AG10803 (cell line): ENCODE results near the gene HSD17B8.

ENCODE experiments used
- DNase-seq: peaks from one replicate; pipeline ENCODE4 v3.0.0; 2010; ENCODE audit warnings: low read depth
- H3K4me3 ChIP-seq: 2 replicates; pipeline ENCODE4 v1.5.1; 2011; ENCODE audit warnings: mild to moderate bottlenecking, low read length, control low read depth
- TF ChIP-seq, protein P1 (sequence below): conservative IDR thresholded peaks from 2 replicates; pipeline ENCODE4 v1.5.1; 2011; ENCODE audit warnings: mild to moderate bottlenecking, low read length, control low read depth, inconsistent platforms

Gene HSD17B8

DNA sequence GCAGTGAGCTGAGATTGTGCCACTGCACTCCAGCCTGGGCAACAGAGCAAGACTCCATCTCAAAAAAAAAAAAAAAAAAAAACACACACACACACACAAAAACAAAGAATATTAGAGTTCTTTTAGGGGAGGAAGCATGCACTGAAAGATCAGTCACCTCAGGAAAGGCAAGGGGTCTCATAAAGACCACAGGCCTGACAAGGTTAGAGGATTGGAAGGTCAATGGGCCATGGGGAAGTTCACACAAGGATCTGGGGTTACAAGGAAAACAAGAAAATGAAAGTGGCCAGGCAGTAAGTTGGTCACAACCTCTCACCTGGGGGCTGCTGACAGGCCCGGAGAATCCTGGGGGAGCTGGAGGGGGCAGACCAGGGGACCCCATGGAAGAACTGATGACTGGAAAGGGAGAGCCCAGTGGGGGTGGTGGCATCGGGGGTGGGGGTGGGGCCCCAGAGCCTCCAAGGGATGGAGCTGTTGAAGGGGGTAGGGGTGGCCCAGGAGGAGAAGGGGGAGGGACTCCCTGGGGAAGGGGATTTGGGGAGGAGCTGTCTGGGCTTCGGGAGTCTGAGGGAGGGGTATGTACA is 5.5 kb upstream of the HSD17B8 start:
- peak overlapping the region; percentile 81 for H3K4me3 ChIP-seq
- DNase-seq = no peak
- TF ChIP-seq, protein P1, sequence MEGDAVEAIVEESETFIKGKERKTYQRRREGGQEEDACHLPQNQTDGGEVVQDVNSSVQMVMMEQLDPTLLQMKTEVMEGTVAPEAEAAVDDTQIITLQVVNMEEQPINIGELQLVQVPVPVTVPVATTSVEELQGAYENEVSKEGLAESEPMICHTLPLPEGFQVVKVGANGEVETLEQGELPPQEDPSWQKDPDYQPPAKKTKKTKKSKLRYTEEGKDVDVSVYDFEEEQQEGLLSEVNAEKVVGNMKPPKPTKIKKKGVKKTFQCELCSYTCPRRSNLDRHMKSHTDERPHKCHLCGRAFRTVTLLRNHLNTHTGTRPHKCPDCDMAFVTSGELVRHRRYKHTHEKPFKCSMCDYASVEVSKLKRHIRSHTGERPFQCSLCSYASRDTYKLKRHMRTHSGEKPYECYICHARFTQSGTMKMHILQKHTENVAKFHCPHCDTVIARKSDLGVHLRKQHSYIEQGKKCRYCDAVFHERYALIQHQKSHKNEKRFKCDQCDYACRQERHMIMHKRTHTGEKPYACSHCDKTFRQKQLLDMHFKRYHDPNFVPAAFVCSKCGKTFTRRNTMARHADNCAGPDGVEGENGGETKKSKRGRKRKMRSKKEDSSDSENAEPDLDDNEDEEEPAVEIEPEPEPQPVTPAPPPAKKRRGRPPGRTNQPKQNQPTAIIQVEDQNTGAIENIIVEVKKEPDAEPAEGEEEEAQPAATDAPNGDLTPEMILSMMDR = no peak

DNA sequence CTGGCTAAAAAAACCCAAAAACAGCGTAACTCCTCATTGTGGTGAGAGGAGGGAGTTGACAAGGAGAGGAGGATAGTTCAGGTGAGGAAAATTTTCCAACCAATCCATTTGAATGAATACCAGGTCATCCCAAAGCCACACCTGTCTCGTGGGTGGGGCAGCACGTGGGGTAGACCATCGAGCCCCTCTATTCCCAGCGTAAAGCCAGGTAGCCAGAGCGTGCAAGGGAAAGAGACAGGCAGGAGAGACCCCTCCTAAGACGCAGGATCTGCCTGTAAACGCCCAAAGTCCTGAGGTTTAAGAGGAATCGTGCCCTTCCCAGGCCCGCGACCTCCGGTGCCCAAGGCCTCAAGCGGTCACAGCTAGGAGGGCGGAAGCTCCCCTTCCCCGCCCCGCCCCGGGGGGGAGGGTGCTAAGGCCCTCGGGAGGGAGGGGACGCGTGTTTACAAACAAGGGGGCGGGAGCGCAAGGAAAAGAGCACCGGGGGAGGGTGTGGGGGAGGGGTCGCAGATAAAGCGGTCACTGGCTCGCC is 4.7 kb upstream of the HSD17B8 start:
- TF ChIP-seq, protein P1 = no peak
- DNase-seq = peak; percentile 62
- peak overlapping the region; percentile 81 for H3K4me3 ChIP-seq

DNA sequence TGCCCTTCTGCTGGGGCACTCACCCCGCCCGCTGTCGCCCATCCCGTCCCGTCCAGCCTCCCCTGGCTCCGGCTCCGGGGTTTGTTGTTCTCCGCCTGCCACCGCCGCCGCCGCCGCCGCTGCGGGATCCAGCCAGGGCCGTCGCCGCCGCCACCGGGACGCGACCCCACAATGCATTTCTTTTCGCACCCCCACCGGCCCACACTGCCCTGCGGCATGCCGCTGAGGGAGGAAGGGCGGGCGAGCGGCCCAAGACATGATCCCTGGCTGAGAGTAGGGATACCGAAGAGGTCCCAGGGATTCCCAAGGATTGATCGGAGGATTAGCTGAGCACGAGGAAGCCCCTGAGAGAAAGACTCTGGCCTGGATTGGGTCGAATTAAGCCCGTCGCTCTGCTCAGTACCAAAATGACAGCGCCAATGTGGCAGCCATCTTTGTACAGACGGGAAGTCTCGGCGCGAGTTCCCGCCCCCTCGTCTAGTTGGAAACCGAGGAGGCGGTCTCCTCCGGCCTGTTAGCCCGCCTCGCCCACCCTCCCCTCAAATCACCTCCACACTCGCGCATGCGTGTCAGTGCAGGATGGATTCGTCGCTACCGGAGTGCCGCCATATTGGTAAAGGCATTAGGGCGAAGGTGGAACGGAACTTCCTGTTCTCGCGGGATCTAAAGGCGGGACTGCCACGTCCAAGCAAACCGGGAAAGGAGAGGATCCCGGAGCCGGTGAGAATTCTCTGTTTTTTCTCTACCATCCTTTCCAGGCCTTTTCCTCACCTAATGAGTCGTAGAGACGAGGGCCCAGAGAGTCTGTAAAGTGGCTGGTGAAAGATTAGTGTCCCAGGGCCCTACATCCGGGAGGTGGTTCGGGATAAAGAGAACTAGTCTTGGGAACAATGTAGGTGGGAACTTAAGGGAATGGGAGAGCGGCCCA is 4.0 kb upstream of the HSD17B8 start, which contains the start of the genes RXRB and SLC39A7:
Gene RXRB, minus strand, starts transcription at position 447 of the 928 bp plus-strand sequence. Its CDS starts 189 bp downstream, at position 258.
Gene SLC39A7, plus strand, starts transcription at position 649 of the 928 bp plus-strand sequence. CDS start 379 bp downstream, outside the sequence.
- H3K4me3 ChIP-seq = peak within 1 kb of the TSS; percentile 81
- DNase-seq = peak; percentile 99
- TF ChIP-seq, protein P1 = no peak

DNA sequence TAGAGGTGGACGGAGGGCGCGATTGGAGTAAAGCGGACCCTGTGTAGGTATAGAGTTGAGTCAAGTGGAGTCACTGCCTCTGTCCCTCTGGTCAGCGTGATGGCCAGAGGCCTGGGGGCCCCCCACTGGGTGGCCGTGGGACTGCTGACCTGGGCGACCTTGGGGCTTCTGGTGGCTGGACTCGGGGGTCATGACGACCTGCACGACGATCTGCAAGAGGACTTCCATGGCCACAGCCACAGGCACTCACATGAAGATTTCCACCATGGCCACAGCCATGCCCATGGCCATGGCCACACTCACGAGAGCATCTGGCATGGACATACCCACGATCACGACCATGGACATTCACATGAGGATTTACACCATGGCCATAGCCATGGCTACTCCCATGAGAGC is 3.3 kb upstream of the HSD17B8 start:
- TF ChIP-seq, protein P1 = peak; percentile 9; the same call in 1 of the 2 replicates
- DNase-seq = peak; percentile 14
- peak overlapping the region; percentile 81 for H3K4me3 ChIP-seq

DNA sequence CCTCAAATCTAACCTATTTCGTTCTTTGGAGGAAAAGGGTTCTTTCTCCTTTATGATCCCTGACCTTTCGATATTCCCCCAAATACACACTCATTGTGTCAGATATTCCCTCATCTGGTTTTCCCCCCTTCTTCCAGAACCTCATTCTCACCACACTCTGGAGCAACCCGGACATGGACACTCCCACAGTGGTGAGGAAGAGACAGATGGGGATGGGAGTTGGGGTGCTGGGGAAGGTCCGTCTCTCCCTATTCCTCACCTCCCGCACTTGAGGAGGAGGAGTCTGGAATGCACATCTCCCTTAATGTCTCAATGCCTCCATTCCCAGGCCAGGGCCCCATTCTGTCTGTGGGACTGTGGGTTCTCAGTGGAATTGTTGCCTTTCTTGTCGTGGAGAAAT is 2.5 kb upstream of the HSD17B8 start:
- peak overlapping the region; percentile 81 for H3K4me3 ChIP-seq
- DNase-seq = no peak
- TF ChIP-seq, protein P1 = no peak

DNA sequence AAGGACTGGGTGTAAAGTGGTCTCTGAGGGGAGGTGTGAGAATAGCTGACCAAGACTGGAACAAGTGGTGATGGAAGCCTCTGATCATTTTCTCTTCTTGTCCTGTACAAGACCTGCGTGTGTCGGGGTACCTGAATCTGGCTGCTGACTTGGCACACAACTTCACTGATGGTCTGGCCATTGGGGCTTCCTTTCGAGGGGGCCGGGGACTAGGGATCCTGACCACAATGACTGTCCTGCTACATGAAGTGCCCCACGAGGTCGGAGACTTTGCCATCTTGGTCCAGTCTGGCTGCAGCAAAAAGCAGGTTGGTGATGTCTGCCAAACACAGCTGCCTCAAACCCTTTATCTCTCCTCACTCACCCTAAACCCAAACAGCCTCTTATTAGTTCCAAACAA is 1.7 kb upstream of the HSD17B8 start:
- TF ChIP-seq, protein P1 = no peak
- peak overlapping the region; percentile 81 for H3K4me3 ChIP-seq
- no peak for DNase-seq
